ENCODE data around the gene NPHP4. TPM values are rescaled to one million over a fixed set of nuclear protein-coding genes. Genes with fewer than 3 reads are reported as not detected.

The NPHP4 gene
- polyA plus RNA-seq, 2 of the 4 experiments (the other 2 are of a cell fraction) = 2.9 to 5.1 TPM

- Histone ChIP-seq H3K9me3 (no peaks in the 10 kb centered on the region), H3K27ac (no peak overlapping the region), H3K4me2 (no peak overlapping the region), H3K4me3 (no peak overlapping the region), H3K4me1 (no peaks in the 10 kb centered on the region)
- ChIA-PET POLR2A (no interaction called here), CTCF (no interaction called here)
- TF ChIP-seq SMC3 (IDR thresholded peaks at IDR 0.05) (no peak), HOXB5 (CRISPR knock-in tag; IDR thresholded peaks at IDR 0.05) (no peak), PBX3 (IDR thresholded peaks at IDR 0.05) (no peak), ELK1 (IDR thresholded peaks at IDR 0.05; ENCODE audit: low read depth, low read length) (no peak), CHD2 (IDR thresholded peaks at IDR 0.05; ENCODE audit: low read length, partially characterized antibody) (no peak), RAD21 (conservative IDR thresholded peaks at IDR 0.05 in 1 of 2, IDR thresholded peaks at IDR 0.05 in 1 of 2) (no peak), EHMT2 (IDR thresholded peaks at IDR 0.05; ENCODE audit: low read depth) (no peak)
- ATAC-seq = no peak
- 96% methylated on average over 22 of the region's 24 CpGs for WGBS (ENCODE audit: missing lambda C conversion rate)
- no peak for DNase-seq (ENCODE audit: low read depth in 1 of 2, low spot score in 1 of 2)
- FAIRE-seq = no peak
Observed at GRCh38 chr1:5950994-5951785, 41.0 kb downstream of the NPHP4 start.

- Histone ChIP-seq H3K4me1 (no peaks in the 10 kb centered on the region), H3K4me3 (no peak overlapping the region), H3K9me3 (no peaks in the 10 kb centered on the region), H3K27ac (no peak overlapping the region), H3K4me2 (no peak overlapping the region)
- POLR2A ChIA-PET = no interaction called here
- ATAC-seq (no peak), DNase-seq (ENCODE audit: low read depth in 1 of 2, low spot score in 1 of 2) (no peak), FAIRE-seq (no peak)
- no peak for TF ChIP-seq POLR2A (IDR thresholded peaks at IDR 0.05; ENCODE audit: low read length)
- no peak for TF ChIP-seq KDM5A (IDR thresholded peaks at IDR 0.05)
- TF ChIP-seq ESRRA (IDR thresholded peaks at IDR 0.05; ENCODE audit: borderline replicate concordance, low read length) = no peak
- WGBS (ENCODE audit: missing lambda C conversion rate) = 93% methylated on average over 7 of the region's 7 CpGs
- CTCF ChIA-PET = no interaction called here
Observed at GRCh38 chr1:5950201-5950895, 41.9 kb downstream of the NPHP4 start.

- no peak overlapping the region for H3K27ac ChIP-seq
- TF ChIP-seq FOSB (CRISPR knock-in tag; IDR thresholded peaks at IDR 0.05) (no peak), ZNF302 (CRISPR knock-in tag; IDR thresholded peaks at IDR 0.05) (no peak), NR3C1 (IDR thresholded peaks at IDR 0.05) (no peak), GATA3 (IDR thresholded peaks at IDR 0.05; ENCODE audit: borderline replicate concordance) (no peak)
- WGBS (ENCODE audit: missing lambda C conversion rate) = 76% methylated on average over 4 of the region's 4 CpGs
- no peak overlapping the region for H3K4me2 ChIP-seq
- ChIA-PET POLR2A (no interaction called here), CTCF (no interaction called here)
- H3K4me1 ChIP-seq = no peaks in the 10 kb centered on the region
- ATAC-seq (no peak), FAIRE-seq (no peak), DNase-seq (ENCODE audit: low read depth in 1 of 2, low spot score in 1 of 2) (no peak)
- H3K9me3 ChIP-seq = no peaks in the 10 kb centered on the region
- no peak overlapping the region for H3K4me3 ChIP-seq
Observed at GRCh38 chr1:5949761-5950100, 42.5 kb downstream of the NPHP4 start.

GRCh38 chr1:5949085-5949760 is 43.0 kb downstream of the NPHP4 start:
- no peak for FAIRE-seq
- peak in 1 of 2 experiments; percentile 17 for DNase-seq (ENCODE audit: low read depth in 1 of 2, low spot score in 1 of 2)
- 0 out of 6 replicates have a peak, but pooled peaks of 1 of the 2 experiments have one; percentile 34 for ATAC-seq
- no peak overlapping the region for H3K27ac ChIP-seq
- CTCF ChIA-PET = no interaction called here
- H3K4me3 ChIP-seq = no peak overlapping the region
- POLR2A ChIA-PET = no interaction called here
- H3K4me2 ChIP-seq = no peak overlapping the region
- WGBS (ENCODE audit: missing lambda C conversion rate) = 83% methylated on average over 11 of the region's 13 CpGs
- H3K9me3 ChIP-seq = no peaks in the 10 kb centered on the region
- no peaks in the 10 kb centered on the region for H3K4me1 ChIP-seq
- TF ChIP-seq TFCP2L1 (CRISPR knock-in tag; IDR thresholded peaks at IDR 0.05) (no peak), GATA3 (IDR thresholded peaks at IDR 0.05; ENCODE audit: borderline replicate concordance) (no peak), EHMT2 (IDR thresholded peaks at IDR 0.05; ENCODE audit: low read depth) (no peak), RNF2 (IDR thresholded peaks at IDR 0.05; ENCODE audit: borderline replicate concordance, low read depth) (no peak), KDM1A (IDR thresholded peaks at IDR 0.05; ENCODE audit: low read depth) (no peak), MAFK (IDR thresholded peaks at IDR 0.05; ENCODE audit: partially characterized antibody) (no peak), MAZ (IDR thresholded peaks at IDR 0.05; ENCODE audit: borderline replicate concordance, low read depth, low read length) (no peak), HOXB5 (CRISPR knock-in tag; IDR thresholded peaks at IDR 0.05) (no peak), CTCF (IDR thresholded peaks at IDR 0.05) (no peak), EHF (CRISPR knock-in tag; IDR thresholded peaks at IDR 0.05) (no peak), RFX5 (IDR thresholded peaks at IDR 0.05) (no peak), POLR2A (IDR thresholded peaks at IDR 0.05; ENCODE audit: low read length) (no peak), HOXB13 (CRISPR knock-in tag; IDR thresholded peaks at IDR 0.05; ENCODE audit: low read depth) (no peak), TP53 (CRISPR knock-in tag; IDR thresholded peaks at IDR 0.05) (no peak), HOXA7 (CRISPR knock-in tag; IDR thresholded peaks at IDR 0.05) (no peak), RARB (CRISPR knock-in tag; IDR thresholded peaks at IDR 0.05) (no peak)
